ENCODE measurements around the gene EPM2A.

Gene EPM2A

GRCh38 chr6:145673504-145673903, 61.8 kb downstream of the EPM2A start:
- DNase-seq (ENCODE audit: low read depth) = no peak

GRCh38 chr6:145670311-145670710, 65.0 kb downstream of the EPM2A start:
- DNase-seq (ENCODE audit: low read depth) = no peak

GRCh38 chr6:145669627-145670034, 65.7 kb downstream of the EPM2A start:
- no peak for DNase-seq (ENCODE audit: low read depth)

- DNase-seq (ENCODE audit: low read depth) = no peak
Measured at GRCh38 chr6:145668844-145669243, 66.5 kb downstream of the EPM2A start.

GRCh38 chr6:145660676-145661075, 74.6 kb downstream of the EPM2A start:
- no peak for DNase-seq (ENCODE audit: low read depth)

- no peak for DNase-seq (ENCODE audit: low read depth)
Measured at GRCh38 chr6:145656128-145656527, 79.2 kb downstream of the EPM2A start.

GRCh38 chr6:145652572-145652971, 82.7 kb downstream of the EPM2A start:
- DNase-seq (ENCODE audit: low read depth) = no peak

- DNase-seq (ENCODE audit: low read depth) = no peak
Measured at GRCh38 chr6:145651988-145652387, 83.3 kb downstream of the EPM2A start.

GRCh38 chr6:145648149-145648548, 87.2 kb downstream of the EPM2A start:
- DNase-seq (ENCODE audit: low read depth) = no peak

GRCh38 chr6:145647602-145648001, 87.7 kb downstream of the EPM2A start:
- no peak for DNase-seq (ENCODE audit: low read depth)

GRCh38 chr6:145643760-145644159, 91.6 kb downstream of the EPM2A start:
- no peak for DNase-seq (ENCODE audit: low read depth)

- DNase-seq (ENCODE audit: low read depth) = peak; percentile 65
Measured at GRCh38 chr6:145633981-145634627, 101.2 kb downstream of the EPM2A start.

- no peak for DNase-seq (ENCODE audit: low read depth)
Measured at GRCh38 chr6:145632971-145633370, 102.3 kb downstream of the EPM2A start.

GRCh38 chr6:145631374-145631773, 103.9 kb downstream of the EPM2A start:
- DNase-seq (ENCODE audit: low read depth) = no peak

- DNase-seq (ENCODE audit: low read depth) = no peak
Measured at GRCh38 chr6:145630598-145630997, 104.7 kb downstream of the EPM2A start.

GRCh38 chr6:145629478-145629877, 105.8 kb downstream of the EPM2A start:
- DNase-seq (ENCODE audit: low read depth) = no peak

- DNase-seq (ENCODE audit: low read depth) = no peak
Measured at GRCh38 chr6:145627451-145627850, 107.9 kb downstream of the EPM2A start.

GRCh38 chr6:145626857-145627256, 108.5 kb downstream of the EPM2A start:
- DNase-seq (ENCODE audit: low read depth) = no peak

- no peak for DNase-seq (ENCODE audit: low read depth)
Measured at GRCh38 chr6:145623231-145623630, 112.1 kb downstream of the EPM2A start.

GRCh38 chr6:145621776-145622175, 113.5 kb downstream of the EPM2A start:
- DNase-seq (ENCODE audit: low read depth) = no peak

- DNase-seq (ENCODE audit: low read depth) = no peak
Measured at GRCh38 chr6:145620088-145620487, 115.2 kb downstream of the EPM2A start.

GRCh38 chr6:145609521-145609920, 125.8 kb downstream of the EPM2A start:
- no peak for DNase-seq (ENCODE audit: low read depth)

- no peak for DNase-seq (ENCODE audit: low read depth)
Measured at GRCh38 chr6:145608850-145609249, 126.5 kb downstream of the EPM2A start.

- DNase-seq (ENCODE audit: low read depth) = no peak
Measured at GRCh38 chr6:145603991-145604390, 131.3 kb downstream of the EPM2A start.

GRCh38 chr6:145603424-145603833, 131.9 kb downstream of the EPM2A start:
- DNase-seq (ENCODE audit: low read depth) = no peak
